K562 (cell line): ENCODE results near the gene DPH7. TPM values are rescaled to one million over a fixed set of nuclear protein-coding genes. Genes with fewer than 3 reads are reported as not detected.
A peak's percentile ranks its signal among the peaks of the same experiment; 100 is the strongest.

ENCODE experiments used
- CC2D1A ChIP-seq: fragments of 450-650 bp; IDR thresholded peaks from 2 replicates; pipeline ENCODE4 v1.6.1; 2017; ENCODE audit warnings: mild to moderate bottlenecking
- LCOR ChIP-seq: sonication (generic); formaldehyde crosslinking; IDR thresholded peaks from 2 replicates; pipeline ENCODE4 v1.8.0; 2022; ENCODE audit warnings: mild to moderate bottlenecking, missing genetic modification reagents
- PRPF4 ChIP-seq: fragments of 200-400 bp; formaldehyde crosslinking; IDR thresholded peaks from one replicate; pipeline ENCODE4 v1.6.1; 2017; ENCODE audit warnings: low read length, low read depth, mild to moderate bottlenecking; ENCODE audit not compliant: insufficient read depth, poor library complexity, severe bottlenecking
- RBM14 ChIP-seq: fragments of 200-400 bp; formaldehyde crosslinking; IDR thresholded peaks from 2 replicates; pipeline ENCODE4 v1.6.1; 2018; ENCODE audit warnings: low read depth, mild to moderate bottlenecking, low read length, moderate library complexity, borderline replicate concordance; ENCODE audit not compliant: insufficient read depth
- ZBTB7A ChIP-seq: IDR thresholded peaks from 2 replicates; pipeline ENCODE4 v1.6.1; 2011; ENCODE audit warnings: low read depth, mild to moderate bottlenecking, low read length, moderate library complexity, borderline replicate concordance; ENCODE audit not compliant: control insufficient read depth
- ZNF408 ChIP-seq: fragments of 250-450 bp; sonication (Bioruptor Pico); IDR thresholded peaks from 2 replicates; pipeline ENCODE4 v1.4.0; 2020; ENCODE audit warnings: low read depth, mild to moderate bottlenecking, moderate library complexity
- ZNF445 ChIP-seq: fragments of 250-450 bp; sonication (Bioruptor Pico); IDR thresholded peaks from 2 replicates; pipeline ENCODE4 v1.4.0; 2020; ENCODE audit warnings: low read depth, mild to moderate bottlenecking, moderate library complexity
- ZNF668 ChIP-seq: fragments of 250-450 bp; sonication (Bioruptor Pico); IDR thresholded peaks from 2 replicates; pipeline ENCODE4 v1.8.0; 2022; ENCODE audit warnings: mild to moderate bottlenecking, inconsistent platforms
- polyA plus RNA-seq, 8 experiments: library from polyadenylated mRNA; depleted of rRNA in 4 of 8; stranded (reverse) in 5 of 8; unstranded in 3 of 8; fragments of >200 nt; fragmentation: Nextera tagmentation in 2 of 8; fragmentation: Illumina TruSeq in 1 of 8; extraction: Ambion mirVana in 2 of 8; extraction: Trizol in 1 of 8; gene quantifications; 2 replicates each; pipeline versions ENCODE4 v1.2.1 to v1.2.3, GENCODE V29; 2011 to 2014; ENCODE audit warnings: inconsistent platforms in 1 of 8, missing spikeins in 1 of 8
- total RNA-seq, 7 experiments: library from RNA; depleted of rRNA in 6 of 7; stranded (reverse); fragments of >200 nt in 6 of 7; fragmentation: Illumina TruSeq in 2 of 7; extraction: Trizol in 2 of 7; gene quantifications; 2 replicates each; pipeline versions ENCODE4 v1.2.1 to v1.2.3, GENCODE V29; 2011 to 2021; ENCODE audit warnings: low replicate concordance in 1 of 7
- TF ChIP-seq, protein P1 (sequence below): sonication (generic); formaldehyde crosslinking; IDR thresholded peaks from 2 replicates; pipeline ENCODE4 v1.8.0; 2022; ENCODE audit warnings: mild to moderate bottlenecking, missing genetic modification reagents
- TF ChIP-seq, protein P2 (sequence below), 2 experiments: IDR thresholded peaks; 2 replicates each; pipeline ENCODE4 v1.6.1; 2011; ENCODE audit warnings: borderline replicate concordance in 1 of 2, control low read depth in 1 of 2, low read depth in 1 of 2, low read length in 1 of 2, mild to moderate bottlenecking in 1 of 2, mixed read lengths in 1 of 2, moderate library complexity in 1 of 2; ENCODE audit not compliant: insufficient read depth in 1 of 2, insufficient read length in 1 of 2, poor library complexity in 1 of 2, severe bottlenecking in 1 of 2; ENCODE audit errors: extremely low read depth in 1 of 2

DPH7 gene
- total and polyA plus RNA-seq, 9 of the 15 experiments (the other 6 are each of a cell fraction or from before 2014, with no cell fraction given), result 13.9 to 68.6 (median 41.3) TPM

DNA sequence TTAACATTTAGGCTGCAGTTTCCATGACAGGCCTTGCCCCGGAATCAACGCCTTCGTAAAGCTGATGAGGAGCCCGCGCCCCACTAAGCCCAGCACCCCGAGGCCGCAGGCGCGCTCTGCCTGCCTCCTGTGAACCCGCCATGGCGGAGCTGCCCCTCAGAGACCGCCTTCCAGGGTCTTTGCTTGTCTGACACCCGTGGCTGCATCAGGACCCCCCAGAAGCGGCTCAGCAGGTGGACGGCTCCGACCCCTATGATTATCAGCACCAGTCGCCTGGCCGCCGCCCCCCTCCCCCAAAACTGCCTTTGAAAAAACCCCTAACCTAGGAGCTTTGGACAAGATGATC, 507 bp upstream of the DPH7 start (continued):
- TF ChIP-seq, protein P1, sequence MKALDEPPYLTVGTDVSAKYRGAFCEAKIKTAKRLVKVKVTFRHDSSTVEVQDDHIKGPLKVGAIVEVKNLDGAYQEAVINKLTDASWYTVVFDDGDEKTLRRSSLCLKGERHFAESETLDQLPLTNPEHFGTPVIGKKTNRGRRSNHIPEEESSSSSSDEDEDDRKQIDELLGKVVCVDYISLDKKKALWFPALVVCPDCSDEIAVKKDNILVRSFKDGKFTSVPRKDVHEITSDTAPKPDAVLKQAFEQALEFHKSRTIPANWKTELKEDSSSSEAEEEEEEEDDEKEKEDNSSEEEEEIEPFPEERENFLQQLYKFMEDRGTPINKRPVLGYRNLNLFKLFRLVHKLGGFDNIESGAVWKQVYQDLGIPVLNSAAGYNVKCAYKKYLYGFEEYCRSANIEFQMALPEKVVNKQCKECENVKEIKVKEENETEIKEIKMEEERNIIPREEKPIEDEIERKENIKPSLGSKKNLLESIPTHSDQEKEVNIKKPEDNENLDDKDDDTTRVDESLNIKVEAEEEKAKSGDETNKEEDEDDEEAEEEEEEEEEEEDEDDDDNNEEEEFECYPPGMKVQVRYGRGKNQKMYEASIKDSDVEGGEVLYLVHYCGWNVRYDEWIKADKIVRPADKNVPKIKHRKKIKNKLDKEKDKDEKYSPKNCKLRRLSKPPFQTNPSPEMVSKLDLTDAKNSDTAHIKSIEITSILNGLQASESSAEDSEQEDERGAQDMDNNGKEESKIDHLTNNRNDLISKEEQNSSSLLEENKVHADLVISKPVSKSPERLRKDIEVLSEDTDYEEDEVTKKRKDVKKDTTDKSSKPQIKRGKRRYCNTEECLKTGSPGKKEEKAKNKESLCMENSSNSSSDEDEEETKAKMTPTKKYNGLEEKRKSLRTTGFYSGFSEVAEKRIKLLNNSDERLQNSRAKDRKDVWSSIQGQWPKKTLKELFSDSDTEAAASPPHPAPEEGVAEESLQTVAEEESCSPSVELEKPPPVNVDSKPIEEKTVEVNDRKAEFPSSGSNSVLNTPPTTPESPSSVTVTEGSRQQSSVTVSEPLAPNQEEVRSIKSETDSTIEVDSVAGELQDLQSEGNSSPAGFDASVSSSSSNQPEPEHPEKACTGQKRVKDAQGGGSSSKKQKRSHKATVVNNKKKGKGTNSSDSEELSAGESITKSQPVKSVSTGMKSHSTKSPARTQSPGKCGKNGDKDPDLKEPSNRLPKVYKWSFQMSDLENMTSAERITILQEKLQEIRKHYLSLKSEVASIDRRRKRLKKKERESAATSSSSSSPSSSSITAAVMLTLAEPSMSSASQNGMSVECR (CRISPR knock-in tag), result no peak
- TF ChIP-seq PRPF4 (no peak), ZNF408 (CRISPR knock-in tag) (no peak), ZBTB7A (0 out of 2 replicates have a peak, but pooled peaks have one; percentile 2), RBM14 (0 out of 2 replicates have a peak, but pooled peaks have one; percentile 4), ZNF668 (CRISPR knock-in tag) (no peak), ZNF445 (CRISPR knock-in tag) (no peak), LCOR (0 out of 2 replicates have a peak, but pooled peaks have one; percentile 15), CC2D1A (no peak)
- TF ChIP-seq, protein P2, sequence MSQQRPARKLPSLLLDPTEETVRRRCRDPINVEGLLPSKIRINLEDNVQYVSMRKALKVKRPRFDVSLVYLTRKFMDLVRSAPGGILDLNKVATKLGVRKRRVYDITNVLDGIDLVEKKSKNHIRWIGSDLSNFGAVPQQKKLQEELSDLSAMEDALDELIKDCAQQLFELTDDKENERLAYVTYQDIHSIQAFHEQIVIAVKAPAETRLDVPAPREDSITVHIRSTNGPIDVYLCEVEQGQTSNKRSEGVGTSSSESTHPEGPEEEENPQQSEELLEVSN (IDR thresholded peaks at IDR 0.05; ENCODE audit: borderline replicate concordance in 1 of 2, extremely low read depth in 1 of 2, insufficient read depth in 1 of 2, insufficient read length in 1 of 2, low read depth in 1 of 2, low read length in 1 of 2, poor library complexity in 1 of 2, severe bottlenecking in 1 of 2), result peak in 1 of 2 experiments; percentile 5
